Left ventricle myocardium inferior (tissue), 1 donor: ENCODE results near the gene ANO7. TPM values are rescaled to one million over a fixed set of nuclear protein-coding genes. Genes with fewer than 3 reads are reported as not detected.

Experiments used
- DNase-seq: peaks from one replicate; pipeline ENCODE4 v3.0.0-alpha.2; 2020
- H3K27ac ChIP-seq: fragments of 200-600 bp; replicated peaks from 2 replicates; pipeline ENCODE4 v1.8.0; 2021
- H3K27me3 ChIP-seq: fragments of 200-600 bp; 2 replicates; pipeline ENCODE4 v1.8.0; 2021; ENCODE audit warnings: low read depth
- H3K36me3 ChIP-seq: fragments of 200-600 bp; 2 replicates; pipeline ENCODE4 v1.8.0; 2021
- H3K4me1 ChIP-seq: fragments of 200-600 bp; 2 replicates; pipeline ENCODE4 v1.8.0; 2021
- H3K4me3 ChIP-seq: fragments of 200-600 bp; 2 replicates; pipeline ENCODE4 v1.8.0; 2021; ENCODE audit warnings: mild to moderate bottlenecking, moderate library complexity
- H3K9me3 ChIP-seq: fragments of 200-600 bp; replicated peaks from 2 replicates; pipeline ENCODE4 v1.8.0; 2021
- CTCF ChIP-seq: fragments of 200-600 bp; IDR thresholded peaks from 2 replicates; pipeline ENCODE4 v1.8.0; 2021; ENCODE audit warnings: antibody characterized with exemption, mild to moderate bottlenecking, borderline replicate concordance
- intact Hi-C: fragments of 100-400 bp; cut with micrococcal nuclease; formaldehyde crosslinking; loops from one replicate; pipeline ENCODE4 v1.11.0; 2022
- total RNA-seq: library from RNA; stranded (reverse); fragmentation: NEBNext Ultra II Directional; extraction: Animal tissue kit (Norgen Biotek cat#: 25700); gene quantifications from one replicate; pipeline ENCODE4 v1.2.1, GENCODE V29; 2021
- donor health status: DM: no; HTN: yes; CAD: no; lungs with severe emphysema.

ANO7 gene
- total RNA-seq, 1 donor from 2014 or later: 0.80 TPM

GRCh38 chr2:241226723-241227572 is 38.5 kb downstream of the ANO7 start:
- DNase-seq: no peak
- TF ChIP-seq CTCF: no peak
- Histone ChIP-seq H3K4me3 (no peak overlapping the region), H3K36me3 (peaks cover 68% of the 10 kb centered on the region), H3K27me3 (no peaks in the 10 kb centered on the region), H3K9me3 (no peaks in the 10 kb centered on the region), H3K27ac (peak overlapping the region; percentile 67), H3K4me1 (peaks cover 50% of the 10 kb centered on the region)
- intact Hi-C loops: no loop called here

DNA sequence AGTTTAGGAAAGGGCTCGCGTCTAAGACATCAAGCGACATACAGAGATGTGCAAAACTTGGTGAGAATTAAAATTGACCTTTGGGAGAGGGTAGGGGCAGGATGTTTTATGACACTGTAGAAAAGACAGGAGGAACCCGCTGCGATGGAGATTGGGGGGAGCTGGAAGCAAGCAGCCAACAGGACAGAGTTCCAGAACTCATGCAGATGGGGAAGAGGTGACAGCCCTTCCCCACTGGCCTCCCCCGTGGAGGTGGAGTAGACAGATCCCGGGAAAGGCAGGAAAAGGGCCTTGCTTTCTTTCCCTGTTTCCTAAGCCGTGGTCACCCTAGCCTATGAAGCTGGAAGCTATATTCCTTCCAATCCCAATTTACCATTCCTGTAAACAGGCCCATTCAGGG is 39.1 kb downstream of the ANO7 start:
- TF ChIP-seq CTCF: no peak
- Histone ChIP-seq H3K4me1 (peaks cover 57% of the 10 kb centered on the region), H3K9me3 (no peaks in the 10 kb centered on the region), H3K27me3 (no peaks in the 10 kb centered on the region), H3K27ac (peak overlapping the region; percentile 67), H3K36me3 (peaks cover 75% of the 10 kb centered on the region), H3K4me3 (no peak overlapping the region)
- intact Hi-C loops: no loop called here
- DNase-seq: no peak

- peak; percentile 8 for DNase-seq
- Histone ChIP-seq H3K9me3 (no peaks in the 10 kb centered on the region), H3K27me3 (no peaks in the 10 kb centered on the region), H3K27ac (peak overlapping the region; percentile 67), H3K4me3 (no peak overlapping the region), H3K36me3 (peaks cover 82% of the 10 kb centered on the region), H3K4me1 (peaks cover 60% of the 10 kb centered on the region)
- TF ChIP-seq CTCF: no peak
- intact Hi-C loops: no loop called here
Measured at GRCh38 chr2:241228081-241228859, 39.8 kb downstream of the ANO7 start.

DNA sequence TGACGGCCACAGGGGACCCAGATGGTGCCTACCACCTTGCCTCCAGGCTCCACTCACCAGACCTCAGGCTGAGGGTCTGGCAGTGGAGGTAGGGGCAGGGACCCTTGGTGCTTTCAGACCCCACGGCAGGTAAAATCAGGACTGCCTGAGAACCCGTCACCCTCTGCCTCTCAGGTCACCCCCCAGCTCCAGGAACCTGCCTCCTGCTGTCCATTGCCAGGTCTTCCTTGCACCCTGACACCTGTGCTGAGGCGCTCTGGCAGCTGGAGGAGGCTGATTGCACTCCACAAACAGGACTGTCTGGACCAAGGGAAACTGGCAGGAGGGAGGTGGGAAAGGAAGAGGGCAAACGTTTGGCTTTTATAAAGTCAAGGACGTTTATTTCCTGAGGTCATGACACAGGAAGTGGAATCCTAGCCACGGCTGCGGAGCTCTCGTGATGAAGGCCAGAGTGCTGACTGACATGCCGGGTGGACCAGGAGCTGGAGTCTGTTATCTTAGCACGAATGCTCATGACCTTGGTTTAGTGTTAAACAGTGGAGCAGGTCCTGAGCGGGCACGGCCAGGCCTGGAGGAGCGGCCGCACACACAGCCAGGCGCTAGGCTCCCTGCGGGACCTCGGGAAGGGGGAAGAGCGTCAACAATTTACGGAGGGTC is 40.5 kb downstream of the ANO7 start:
- no peak for TF ChIP-seq CTCF
- DNase-seq: no peak

More for the DNA sequence above, 40.5 kb downstream of the ANO7 start:
- H3K27me3 ChIP-seq: no peaks in the 10 kb centered on the region
- intact Hi-C loops: no loop called here
- H3K4me3 ChIP-seq: no peak overlapping the region
- H3K36me3 ChIP-seq: peaks cover 89% of the 10 kb centered on the region
- H3K4me1 ChIP-seq: peaks cover 55% of the 10 kb centered on the region
- peak overlapping the region; percentile 67 for H3K27ac ChIP-seq
- no peaks in the 10 kb centered on the region for H3K9me3 ChIP-seq
